ENCODE results near the gene ERBB4. TPM values are rescaled to one million over a fixed set of nuclear protein-coding genes. Genes with fewer than 3 reads are reported as not detected.

ERBB4 gene
- total and polyA plus RNA-seq, 10 of the 15 experiments (the other 5 are each of a cell fraction or from before 2014, with no cell fraction given), result under 0.01 to 0.23 (median 0.01) TPM; not detected in 4

DNA sequence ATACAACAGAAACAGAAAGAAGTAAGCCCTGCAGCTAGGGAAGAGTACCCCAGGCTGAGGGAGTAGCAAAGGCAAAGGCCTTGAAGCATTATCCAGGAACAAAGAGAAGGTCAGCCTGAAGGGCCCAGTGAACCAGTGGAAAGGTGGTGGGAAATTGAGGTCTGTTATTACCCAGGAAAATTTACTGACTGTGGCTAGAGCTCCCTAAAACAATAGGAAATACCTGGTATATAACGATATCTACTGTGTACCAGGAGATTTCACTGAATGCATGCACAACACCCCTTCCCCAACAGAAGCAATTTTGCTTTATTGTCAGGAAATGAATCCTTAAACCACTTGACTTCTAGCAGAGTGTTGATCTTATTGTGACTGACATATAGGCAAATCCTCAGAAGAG is 365.3 kb downstream of the ERBB4 start:
- no peak overlapping the region for H3K4me3 ChIP-seq
- ChIA-PET SMC1A (ENCODE audit: uncharacterized antibody, unreplicated experiment) (interaction anchor here (1.0 kb wide), 1 partner anchor 9 kb away, joined by 3 read pairs; no protein-coding TSS in a partner anchor), POLR2A (no interaction called here), RAD21 (ENCODE audit: unreplicated experiment) (no interaction called here), CTCF (no interaction called here)
- intact Hi-C loops (cut with micrococcal nuclease; ENCODE audit: unreplicated experiment), result no loop called here
- no peaks in the 10 kb centered on the region; the same call in 2 of the 3 replicates for H3K9me3 ChIP-seq (replicated peaks; ENCODE audit: control insufficient read depth, insufficient read depth, low read length)
- ATAC-seq (no peak), DNase-seq (ENCODE audit: low read depth, low spot score) (no peak), FAIRE-seq (no peak)
- no peaks in the 10 kb centered on the region for H3K36me3 ChIP-seq (ENCODE audit: control insufficient read depth in 2 of 2, insufficient read depth in 2 of 2, low read length in 1 of 2)
- no peak overlapping the region for H3K9ac ChIP-seq (ENCODE audit: control insufficient read depth, insufficient read depth, low read length)
- no TSS peak for BruUV-seq (replicated peaks)
- no peaks in the 10 kb centered on the region for H3K79me2 ChIP-seq (ENCODE audit: control insufficient read depth, insufficient read depth, low read length)
- TF ChIP-seq EGR1 (IDR thresholded peaks at IDR 0.05; ENCODE audit: borderline replicate concordance in 1 of 2, low read depth in 2 of 2, low read length in 2 of 2), result no peak
- TF ChIP-seq MTA3 (IDR thresholded peaks at IDR 0.05; ENCODE audit: borderline replicate concordance, low read length), result no peak
- H2AFZ ChIP-seq (ENCODE audit: control insufficient read depth, low read depth, low read length), result no peak overlapping the region
- no peak overlapping the region for H3K27ac ChIP-seq (ENCODE audit: control insufficient read depth, insufficient read depth)
- H3K27me3 ChIP-seq (replicated peaks in 1 of 2; ENCODE audit: control insufficient read depth in 2 of 2, insufficient read depth in 2 of 2, low read length in 1 of 2), result no peaks in the 10 kb centered on the region
- in situ Hi-C loops (cut with MboI), result no loop called here
- H3K4me1 ChIP-seq (ENCODE audit: control insufficient read depth, insufficient read depth, low read length), result no peaks in the 10 kb centered on the region
- WGBS (ENCODE audit: insufficient coverage, insufficient replicate concordance, low lambda C conversion rate, missing lambda C conversion rate), result 0% methylated on average over 1 of the region's 1 CpG
- H4K20me1 ChIP-seq (ENCODE audit: control insufficient read depth, insufficient read depth), result no peaks in the 10 kb centered on the region
- no peak overlapping the region for H3K4me2 ChIP-seq (ENCODE audit: control insufficient read depth, insufficient read depth)

DNA sequence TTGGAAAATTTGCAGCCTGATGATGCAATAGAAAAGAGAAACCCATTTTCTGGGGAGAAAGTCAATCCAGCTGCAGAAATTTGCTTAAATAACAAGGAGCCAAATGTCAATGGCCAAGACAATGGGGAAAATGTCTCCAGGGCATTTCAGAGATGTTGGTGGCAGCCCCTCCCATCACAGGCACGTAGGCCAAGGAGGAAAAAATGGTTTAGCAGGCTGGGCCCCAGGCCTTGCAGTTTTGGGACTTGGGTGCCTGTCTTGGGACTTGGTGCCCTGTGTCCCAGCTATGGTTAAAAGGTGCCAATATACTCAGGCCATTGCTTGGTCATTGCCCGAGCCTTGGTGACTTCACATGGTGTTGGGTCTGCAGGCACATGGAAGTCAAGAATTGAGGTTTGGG is 368.2 kb downstream of the ERBB4 start:
- DNase-seq (ENCODE audit: low read depth, low spot score) (no peak), FAIRE-seq (no peak), ATAC-seq (no peak)
- H3K9me3 ChIP-seq (replicated peaks; ENCODE audit: control insufficient read depth, insufficient read depth, low read length), result no peaks in the 10 kb centered on the region; the same call in 2 of the 3 replicates
- H4K20me1 ChIP-seq (ENCODE audit: control insufficient read depth, insufficient read depth), result no peaks in the 10 kb centered on the region
- ChIA-PET CTCF (no interaction called here), SMC1A (ENCODE audit: uncharacterized antibody, unreplicated experiment) (no interaction called here), RAD21 (ENCODE audit: unreplicated experiment) (no interaction called here), POLR2A (no interaction called here)
- no peak overlapping the region for H2AFZ ChIP-seq (ENCODE audit: control insufficient read depth, low read depth, low read length)
- H3K79me2 ChIP-seq (ENCODE audit: control insufficient read depth, insufficient read depth, low read length), result no peaks in the 10 kb centered on the region
- no peak overlapping the region for H3K9ac ChIP-seq (ENCODE audit: control insufficient read depth, insufficient read depth, low read length)
- intact Hi-C loops (cut with micrococcal nuclease; ENCODE audit: unreplicated experiment) (no loop called here), in situ Hi-C loops (cut with MboI) (no loop called here)
- BruUV-seq (replicated peaks), result no TSS peak
- H3K4me1 ChIP-seq (ENCODE audit: control insufficient read depth, insufficient read depth, low read length), result no peaks in the 10 kb centered on the region
- WGBS (ENCODE audit: insufficient coverage, insufficient replicate concordance, low lambda C conversion rate, missing lambda C conversion rate), result 0% methylated on average over 2 of the region's 2 CpGs
- H3K4me2 ChIP-seq (ENCODE audit: control insufficient read depth, insufficient read depth), result no peak overlapping the region
- no peak overlapping the region for H3K27ac ChIP-seq (ENCODE audit: control insufficient read depth, insufficient read depth)
- H3K27me3 ChIP-seq (replicated peaks in 1 of 2; ENCODE audit: control insufficient read depth in 2 of 2, insufficient read depth in 2 of 2, low read length in 1 of 2), result no peaks in the 10 kb centered on the region
- no peaks in the 10 kb centered on the region for H3K36me3 ChIP-seq (ENCODE audit: control insufficient read depth in 2 of 2, insufficient read depth in 2 of 2, low read length in 1 of 2)
- H3K4me3 ChIP-seq, result no peak overlapping the region
- TF ChIP-seq ZSCAN29 (IDR thresholded peaks at IDR 0.05) (no peak), POU2F2 (IDR thresholded peaks at IDR 0.05; ENCODE audit: borderline replicate concordance, low read depth, low read length) (no peak), BHLHE40 (IDR thresholded peaks at IDR 0.05; ENCODE audit: borderline replicate concordance in 1 of 2, low read depth in 2 of 2, low read length in 1 of 2) (no peak), HCFC1 (IDR thresholded peaks at IDR 0.05; ENCODE audit: low read length) (no peak)
- TF ChIP-seq, protein P1, sequence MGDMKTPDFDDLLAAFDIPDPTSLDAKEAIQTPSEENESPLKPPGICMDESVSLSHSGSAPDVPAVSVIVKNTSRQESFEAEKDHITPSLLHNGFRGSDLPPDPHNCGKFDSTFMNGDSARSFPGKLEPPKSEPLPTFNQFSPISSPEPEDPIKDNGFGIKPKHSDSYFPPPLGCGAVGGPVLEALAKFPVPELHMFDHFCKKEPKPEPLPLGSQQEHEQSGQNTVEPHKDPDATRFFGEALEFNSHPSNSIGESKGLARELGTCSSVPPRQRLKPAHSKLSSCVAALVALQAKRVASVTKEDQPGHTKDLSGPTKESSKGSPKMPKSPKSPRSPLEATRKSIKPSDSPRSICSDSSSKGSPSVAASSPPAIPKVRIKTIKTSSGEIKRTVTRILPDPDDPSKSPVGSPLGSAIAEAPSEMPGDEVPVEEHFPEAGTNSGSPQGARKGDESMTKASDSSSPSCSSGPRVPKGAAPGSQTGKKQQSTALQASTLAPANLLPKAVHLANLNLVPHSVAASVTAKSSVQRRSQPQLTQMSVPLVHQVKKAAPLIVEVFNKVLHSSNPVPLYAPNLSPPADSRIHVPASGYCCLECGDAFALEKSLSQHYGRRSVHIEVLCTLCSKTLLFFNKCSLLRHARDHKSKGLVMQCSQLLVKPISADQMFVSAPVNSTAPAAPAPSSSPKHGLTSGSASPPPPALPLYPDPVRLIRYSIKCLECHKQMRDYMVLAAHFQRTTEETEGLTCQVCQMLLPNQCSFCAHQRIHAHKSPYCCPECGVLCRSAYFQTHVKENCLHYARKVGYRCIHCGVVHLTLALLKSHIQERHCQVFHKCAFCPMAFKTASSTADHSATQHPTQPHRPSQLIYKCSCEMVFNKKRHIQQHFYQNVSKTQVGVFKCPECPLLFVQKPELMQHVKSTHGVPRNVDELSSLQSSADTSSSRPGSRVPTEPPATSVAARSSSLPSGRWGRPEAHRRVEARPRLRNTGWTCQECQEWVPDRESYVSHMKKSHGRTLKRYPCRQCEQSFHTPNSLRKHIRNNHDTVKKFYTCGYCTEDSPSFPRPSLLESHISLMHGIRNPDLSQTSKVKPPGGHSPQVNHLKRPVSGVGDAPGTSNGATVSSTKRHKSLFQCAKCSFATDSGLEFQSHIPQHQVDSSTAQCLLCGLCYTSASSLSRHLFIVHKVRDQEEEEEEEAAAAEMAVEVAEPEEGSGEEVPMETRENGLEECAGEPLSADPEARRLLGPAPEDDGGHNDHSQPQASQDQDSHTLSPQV (IDR thresholded peaks at IDR 0.05), result no peak
- TF ChIP-seq, protein P2, sequence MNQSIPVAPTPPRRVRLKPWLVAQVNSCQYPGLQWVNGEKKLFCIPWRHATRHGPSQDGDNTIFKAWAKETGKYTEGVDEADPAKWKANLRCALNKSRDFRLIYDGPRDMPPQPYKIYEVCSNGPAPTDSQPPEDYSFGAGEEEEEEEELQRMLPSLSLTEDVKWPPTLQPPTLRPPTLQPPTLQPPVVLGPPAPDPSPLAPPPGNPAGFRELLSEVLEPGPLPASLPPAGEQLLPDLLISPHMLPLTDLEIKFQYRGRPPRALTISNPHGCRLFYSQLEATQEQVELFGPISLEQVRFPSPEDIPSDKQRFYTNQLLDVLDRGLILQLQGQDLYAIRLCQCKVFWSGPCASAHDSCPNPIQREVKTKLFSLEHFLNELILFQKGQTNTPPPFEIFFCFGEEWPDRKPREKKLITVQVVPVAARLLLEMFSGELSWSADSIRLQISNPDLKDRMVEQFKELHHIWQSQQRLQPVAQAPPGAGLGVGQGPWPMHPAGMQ (IDR thresholded peaks at IDR 0.05; ENCODE audit: borderline replicate concordance), result no peak
- TF ChIP-seq, protein P3, sequence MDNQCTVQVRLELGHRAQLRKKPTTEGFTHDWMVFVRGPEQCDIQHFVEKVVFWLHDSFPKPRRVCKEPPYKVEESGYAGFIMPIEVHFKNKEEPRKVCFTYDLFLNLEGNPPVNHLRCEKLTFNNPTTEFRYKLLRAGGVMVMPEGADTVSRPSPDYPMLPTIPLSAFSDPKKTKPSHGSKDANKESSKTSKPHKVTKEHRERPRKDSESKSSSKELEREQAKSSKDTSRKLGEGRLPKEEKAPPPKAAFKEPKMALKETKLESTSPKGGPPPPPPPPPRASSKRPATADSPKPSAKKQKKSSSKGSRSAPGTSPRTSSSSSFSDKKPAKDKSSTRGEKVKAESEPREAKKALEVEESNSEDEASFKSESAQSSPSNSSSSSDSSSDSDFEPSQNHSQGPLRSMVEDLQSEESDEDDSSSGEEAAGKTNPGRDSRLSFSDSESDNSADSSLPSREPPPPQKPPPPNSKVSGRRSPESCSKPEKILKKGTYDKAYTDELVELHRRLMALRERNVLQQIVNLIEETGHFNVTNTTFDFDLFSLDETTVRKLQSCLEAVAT (IDR thresholded peaks at IDR 0.05), result no peak
